C4-2B (cell line): Measurements from ENCODE around the gene PIGT.

ENCODE experiments used
- H3K27ac ChIP-seq: fragments of 450-650 bp; 2 replicates; pipeline ENCODE4 v1.5.1; 2017
- ZFX ChIP-seq: fragments of 450-650 bp; IDR thresholded peaks from 2 replicates; pipeline ENCODE4 v1.6.1; 2017
- TF ChIP-seq, protein P1 (sequence below): fragments of 450-650 bp; conservative IDR thresholded peaks from 2 replicates; pipeline ENCODE4 v1.5.1; 2017; ENCODE audit warnings: mild to moderate bottlenecking

PIGT gene

DNA sequence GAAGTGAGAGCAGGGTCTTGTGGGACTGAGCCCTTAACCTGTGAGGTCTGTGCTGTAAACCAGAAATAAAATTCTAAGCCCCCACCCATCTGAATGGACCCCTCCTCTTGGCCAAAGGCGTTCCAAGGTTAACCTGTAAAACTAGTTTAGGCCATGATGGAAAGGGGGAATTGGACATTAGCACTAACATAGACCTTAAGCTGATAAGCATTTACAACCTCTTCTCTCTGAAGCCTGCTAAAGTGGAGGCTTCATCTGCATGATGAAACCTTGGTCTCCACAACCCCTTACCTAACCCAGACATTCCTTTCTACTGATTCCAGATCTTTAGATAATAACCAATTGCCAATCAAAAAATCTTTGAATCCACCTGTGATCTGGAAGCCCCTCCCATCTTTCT is 25.8 kb downstream of the PIGT start:
- no peak overlapping the region for H3K27ac ChIP-seq
- no peak for TF ChIP-seq ZFX
- TF ChIP-seq, protein P1, sequence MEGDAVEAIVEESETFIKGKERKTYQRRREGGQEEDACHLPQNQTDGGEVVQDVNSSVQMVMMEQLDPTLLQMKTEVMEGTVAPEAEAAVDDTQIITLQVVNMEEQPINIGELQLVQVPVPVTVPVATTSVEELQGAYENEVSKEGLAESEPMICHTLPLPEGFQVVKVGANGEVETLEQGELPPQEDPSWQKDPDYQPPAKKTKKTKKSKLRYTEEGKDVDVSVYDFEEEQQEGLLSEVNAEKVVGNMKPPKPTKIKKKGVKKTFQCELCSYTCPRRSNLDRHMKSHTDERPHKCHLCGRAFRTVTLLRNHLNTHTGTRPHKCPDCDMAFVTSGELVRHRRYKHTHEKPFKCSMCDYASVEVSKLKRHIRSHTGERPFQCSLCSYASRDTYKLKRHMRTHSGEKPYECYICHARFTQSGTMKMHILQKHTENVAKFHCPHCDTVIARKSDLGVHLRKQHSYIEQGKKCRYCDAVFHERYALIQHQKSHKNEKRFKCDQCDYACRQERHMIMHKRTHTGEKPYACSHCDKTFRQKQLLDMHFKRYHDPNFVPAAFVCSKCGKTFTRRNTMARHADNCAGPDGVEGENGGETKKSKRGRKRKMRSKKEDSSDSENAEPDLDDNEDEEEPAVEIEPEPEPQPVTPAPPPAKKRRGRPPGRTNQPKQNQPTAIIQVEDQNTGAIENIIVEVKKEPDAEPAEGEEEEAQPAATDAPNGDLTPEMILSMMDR, result no peak

DNA sequence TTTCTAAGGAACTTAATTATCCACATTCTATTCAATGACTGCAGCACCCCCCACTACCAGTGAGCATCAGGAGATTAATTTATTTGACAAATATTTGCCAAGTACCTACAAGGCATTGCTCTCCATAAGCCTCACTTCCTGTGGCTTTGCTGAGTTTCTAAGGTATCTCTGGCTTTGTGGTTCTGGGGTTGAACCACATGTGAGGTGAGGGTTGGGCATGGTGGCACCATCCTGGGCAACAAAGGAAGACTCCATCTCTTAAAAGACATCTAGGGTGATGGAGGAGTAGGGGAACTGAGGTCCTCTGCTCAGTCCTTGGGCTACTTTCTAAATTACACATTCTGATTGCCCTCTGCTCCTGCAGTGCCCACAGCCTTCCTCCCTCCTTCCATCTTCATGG is 28.1 kb downstream of the PIGT start:
- TF ChIP-seq, protein P1, result no peak
- no peak for TF ChIP-seq ZFX
- H3K27ac ChIP-seq, result no peak overlapping the region

GRCh38 chr20:45445805-45446562 is 30.0 kb downstream of the PIGT start:
- TF ChIP-seq, protein P1, result peak; percentile 84
- TF ChIP-seq ZFX, result no peak
- H3K27ac ChIP-seq, result no peak overlapping the region

DNA sequence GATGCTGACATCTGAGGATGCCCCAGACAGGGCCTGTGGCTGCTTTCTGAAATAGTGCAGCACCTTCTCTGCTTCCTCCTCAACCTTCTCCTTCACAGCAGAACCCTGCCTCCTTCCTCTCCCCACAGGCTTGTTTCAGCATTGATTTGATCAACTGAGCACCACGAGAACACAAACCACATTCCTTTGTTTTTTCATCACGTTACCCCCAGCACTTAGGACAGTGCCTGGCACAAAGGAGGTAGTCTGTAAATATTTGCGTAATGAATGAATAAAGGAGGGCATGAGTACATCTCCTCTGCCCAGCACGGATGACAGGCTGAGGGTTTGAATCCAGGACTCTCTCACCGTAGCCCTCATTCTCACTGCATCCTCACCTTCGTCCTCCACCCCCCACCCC is 32.3 kb downstream of the PIGT start:
- H3K27ac ChIP-seq, result no peak overlapping the region
- TF ChIP-seq, protein P1, result no peak
- no peak for TF ChIP-seq ZFX

GRCh38 chr20:45449528-45449927 is 33.6 kb downstream of the PIGT start:
- TF ChIP-seq, protein P1, result no peak
- TF ChIP-seq ZFX, result no peak
- H3K27ac ChIP-seq, result peak overlapping the region; percentile 17; the same call in 1 of the 2 replicates

DNA sequence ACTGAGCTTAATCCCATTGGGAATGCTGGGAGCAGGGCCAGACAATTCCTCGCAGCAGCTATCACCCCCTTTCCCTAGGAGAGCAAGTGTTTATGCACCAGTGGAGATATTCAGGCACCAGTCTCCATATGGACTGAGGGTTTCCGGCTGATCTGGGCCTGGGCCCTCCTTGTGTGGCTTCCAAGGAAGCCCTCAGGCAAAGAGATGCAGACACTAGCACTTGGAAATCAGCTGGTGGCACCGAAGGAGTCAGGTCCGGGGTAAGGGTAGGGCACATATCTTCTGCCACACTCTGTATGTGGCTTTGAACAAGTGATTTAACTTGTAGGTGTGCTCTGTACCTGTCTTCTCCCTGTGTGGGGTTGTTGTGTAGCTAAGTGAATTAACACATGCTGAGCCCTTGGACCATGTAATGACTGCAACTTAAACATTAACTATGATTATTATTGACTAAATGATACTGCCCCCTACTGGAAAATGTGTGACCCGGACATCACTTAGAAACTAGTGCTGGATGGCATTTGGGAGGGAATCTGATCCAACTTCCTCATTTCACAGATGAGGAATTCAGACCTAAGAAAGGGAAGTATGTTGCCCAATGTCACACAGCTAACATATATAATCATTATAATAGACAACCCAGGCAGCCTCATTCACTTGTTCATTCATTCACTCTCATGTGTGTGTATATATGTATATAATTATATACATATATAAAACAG is 34.3 kb downstream of the PIGT start:
- TF ChIP-seq ZFX, result no peak
- TF ChIP-seq, protein P1, result peak; percentile 82

DNA sequence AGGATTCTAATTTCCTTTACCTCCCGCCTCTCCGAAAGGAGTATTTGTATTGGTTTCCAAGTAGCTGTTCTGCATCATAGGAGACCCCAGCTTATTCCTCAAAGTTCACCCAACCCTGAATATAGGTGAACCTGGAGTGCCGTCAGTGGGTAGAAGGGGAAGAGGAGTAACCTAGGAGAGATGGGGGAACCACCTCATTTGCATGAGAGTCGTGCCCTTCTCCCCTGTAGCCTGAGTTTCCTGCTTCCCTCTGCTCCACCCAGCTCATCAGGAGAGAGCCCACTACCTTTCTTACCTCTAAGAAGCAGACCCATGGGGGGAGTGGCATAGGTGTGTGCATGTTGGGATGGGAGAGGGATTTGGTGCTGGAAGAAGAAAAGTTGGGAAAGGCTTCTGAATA is 36.3 kb downstream of the PIGT start:
- no peak overlapping the region for H3K27ac ChIP-seq
- TF ChIP-seq ZFX, result no peak
- TF ChIP-seq, protein P1, result no peak

More for the DNA sequence above, 34.3 kb downstream of the PIGT start:
- H3K27ac ChIP-seq, result peak overlapping the region; percentile 17; the same call in 1 of the 2 replicates
